B cell (primary cell): ENCODE measurements around the gene TTPAL. TPM values are rescaled to one million over a fixed set of nuclear protein-coding genes. Genes with fewer than 3 reads are reported as not detected.

Experiments
- ATAC-seq: fragments of 200-7000 bp; cut with Tn5 transposase; one replicate; pipeline ENCODE4 v1.10.0; 2021; ENCODE audit warnings: low read depth, mild to moderate bottlenecking, moderate number of reproducible peaks, moderate library complexity
- CTCF ChIA-PET: fragments of 350-600 bp; sonication (Branson Sonifier 250); formaldehyde crosslinking; loops from one replicate; lab custom pipeline; 2021; ENCODE audit warnings: antibody characterized with exemption, inconsistent platforms; lab: Charles Lee
- POLR2A ChIA-PET: fragments of 350-600 bp; sonication (Branson Sonifier 250); formaldehyde crosslinking; loops from one replicate; lab custom pipeline; 2021; ENCODE audit warnings: antibody characterized with exemption; lab: Charles Lee
- DNase-seq: peaks from one replicate; pipeline ENCODE4 v3.0.0; 2013
- H2AFZ ChIP-seq: 2 replicates; pipeline ENCODE4 v1.6.1; 2012; ENCODE audit warnings: mild to moderate bottlenecking, low read depth, low read length; ENCODE audit not compliant: insufficient read depth, poor library complexity, severe bottlenecking
- H3K27ac ChIP-seq, 2 donors: 1 replicate in 1 of 2; 2 replicates in 1 of 2; pipeline ENCODE4 v1.5.1; 2012 to 2013; ENCODE audit warnings: low read length in 2 of 2, mild to moderate bottlenecking in 2 of 2, moderate library complexity in 1 of 2
- H3K27me3 ChIP-seq, 4 experiments: fragments of 200-600 bp in 1 of 4; sonication (generic) in 1 of 4; replicated peaks in 1 of 4; 1 replicate in 2 of 4; 2 replicates in 2 of 4; pipeline versions ENCODE4 v1.6.1 to v1.7.0; 2013 to 2016; ENCODE audit warnings: low read length in 3 of 4, mild to moderate bottlenecking in 2 of 4, mixed read lengths in 1 of 4, moderate library complexity in 1 of 4; ENCODE audit not compliant: insufficient read depth in 4 of 4, control insufficient read depth in 3 of 4; ENCODE audit errors: control extremely low read depth in 1 of 4
- H3K36me3 ChIP-seq, 2 experiments: replicated peaks in 1 of 2; 1 replicate in 1 of 2; 2 replicates in 1 of 2; pipeline versions ENCODE4 v1.6.1 to v1.7.1; 2013; ENCODE audit warnings: low read length in 1 of 2; ENCODE audit not compliant: insufficient read depth in 2 of 2, control insufficient read depth in 1 of 2; ENCODE audit errors: control extremely low read depth in 1 of 2, extremely low read depth in 1 of 2
- H3K4me1 ChIP-seq, 2 donors: fragments of 200-600 bp in 1 of 2; sonication (generic) in 1 of 2; 1 replicate in 1 of 2; 2 replicates in 1 of 2; pipeline versions ENCODE4 v1.5.1 to v1.6.1; 2013 to 2017; ENCODE audit warnings: low read length in 2 of 2; ENCODE audit not compliant: control insufficient read depth in 2 of 2, insufficient read depth in 2 of 2
- H3K4me2 ChIP-seq: replicated peaks from 2 replicates; pipeline ENCODE3; 2012; ENCODE audit warnings: mild to moderate bottlenecking, low read depth, low read length; ENCODE audit not compliant: poor library complexity, severe bottlenecking
- H3K4me3 ChIP-seq, 5 experiments: fragments of 200-600 bp in 1 of 5; sonication (generic) in 1 of 5; 1 replicate in 3 of 5; 2 replicates in 2 of 5; pipeline versions ENCODE4 v1.5.1 to v1.7.0; 2011 to 2016; ENCODE audit warnings: low read length in 4 of 5, mild to moderate bottlenecking in 4 of 5, low read depth in 2 of 5, control low read depth in 1 of 5, moderate library complexity in 1 of 5; ENCODE audit not compliant: insufficient read depth in 1 of 5; ENCODE audit errors: control extremely low read depth in 1 of 5, extremely low read depth in 1 of 5
- H3K79me2 ChIP-seq: fragments of 200-600 bp; sonication (generic); one replicate; pipeline ENCODE4 v1.6.0; 2016; ENCODE audit warnings: low read length; ENCODE audit not compliant: control insufficient read depth, insufficient read depth
- H3K9ac ChIP-seq: fragments of 200-600 bp; sonication (generic); 2 replicates; pipeline ENCODE4 v1.6.1; 2017; ENCODE audit warnings: mild to moderate bottlenecking, low read length, moderate library complexity
- H3K9me3 ChIP-seq, 3 donors: one replicate each; pipeline versions ENCODE4 v1.6.1 to v1.7.1; 2013; ENCODE audit warnings: low read length in 2 of 3; ENCODE audit not compliant: control insufficient read depth in 2 of 3, insufficient read depth in 1 of 3; ENCODE audit errors: control extremely low read depth in 1 of 3
- H4K20me1 ChIP-seq: 2 replicates; pipeline ENCODE4 v1.6.0; 2012; ENCODE audit warnings: mild to moderate bottlenecking, low read length; ENCODE audit not compliant: insufficient read depth, control insufficient read depth, poor library complexity, severe bottlenecking
- H3K27ac Mint-ChIP-seq: one replicate; pipeline ENCODE4 v1.8.0; 2021; ENCODE audit warnings: mixed read lengths
- H3K27me3 Mint-ChIP-seq: one replicate; pipeline ENCODE4 v1.8.0; 2021; ENCODE audit warnings: mixed read lengths
- H3K4me1 Mint-ChIP-seq: one replicate; pipeline ENCODE4 v1.8.0; 2021; ENCODE audit warnings: mixed read lengths
- H3K4me3 Mint-ChIP-seq: one replicate; pipeline ENCODE4 v1.8.0; 2021; ENCODE audit warnings: mixed read lengths
- H3K9me3 Mint-ChIP-seq: one replicate; pipeline ENCODE4 v1.8.0; 2022; ENCODE audit warnings: mixed read lengths; ENCODE audit not compliant: insufficient read depth
- EZH2 ChIP-seq: IDR thresholded peaks from 2 replicates; pipeline ENCODE4 v1.6.1; 2012; ENCODE audit warnings: borderline replicate concordance, low read depth, mild to moderate bottlenecking, moderate library complexity, low read length; ENCODE audit not compliant: insufficient read depth, poor library complexity, severe bottlenecking
- WGBS: methylation state at CpG from one replicate; pipeline ENCODE4 v1.1.5; 2013; ENCODE audit warnings: missing lambda C conversion rate; ENCODE audit not compliant: insufficient coverage; 5-methylcytosine and 5-hydroxymethylcytosine counted together
- intact Hi-C: fragments of 100-400 bp; cut with micrococcal nuclease; formaldehyde crosslinking; loops from one replicate; pipeline ENCODE4 v1.10.0; 2022
- polyA plus RNA-seq: library from polyadenylated mRNA; depleted of rRNA; stranded (reverse); fragments of >200 nt; gene quantifications from 2 replicates; pipeline ENCODE4 v1.2.3, GENCODE V29; 2012
- total RNA-seq, 2 donors: library from RNA; stranded (reverse); fragments of 120-200 nt in 1 of 2; gene quantifications; 1 replicate in 1 of 2; 2 replicates in 1 of 2; pipeline versions ENCODE4 v1.2.3 to v1.2.4, GENCODE V29; 2013 to 2022
- TF ChIP-seq, protein P1 (sequence below): fragments of 200-600 bp; IDR thresholded peaks from one replicate; pipeline ENCODE4 v1.8.0; 2022; ENCODE audit warnings: antibody characterized with exemption, mild to moderate bottlenecking

TTPAL gene
- total and polyA plus RNA-seq, 2 donors (not counting 1 experiment from before 2014, with no cell fraction given): 4.0 to 26.8 TPM

GRCh38 chr20:44461142-44461802 is 14.4 kb upstream of the TTPAL start:
- no peak overlapping the region for H3K4me3 Mint-ChIP-seq
- no peak overlapping the region for H2AFZ ChIP-seq
- ATAC-seq: no peak

GRCh38 chr20:44461803-44462174 is 13.9 kb upstream of the TTPAL start:
- intact Hi-C loops: loop anchor here (5.0 kb wide), 1 partner anchor 244 kb away; no protein-coding TSS in a partner anchor
- ChIA-PET CTCF (interaction anchor here (0.6 to 2.3 kb wide), 3 partner anchors 73 to 245 kb away, joined by 3 to 12 read pairs (median 3); no protein-coding TSS in a partner anchor), POLR2A (no interaction called here)
- Mint-ChIP-seq H3K9me3 (no peaks in the 10 kb centered on the region), H3K4me3 (no peak overlapping the region), H3K27me3 (peaks cover 5% of the 10 kb centered on the region), H3K4me1 (no peaks in the 10 kb centered on the region), H3K27ac (no peak overlapping the region)
- no peaks in the 10 kb centered on the region for H4K20me1 ChIP-seq
- no peak overlapping the region for H3K4me3 ChIP-seq
- H3K79me2 ChIP-seq: no peaks in the 10 kb centered on the region
- no peak overlapping the region for H3K9ac ChIP-seq
- DNase-seq: no peak
- H3K9me3 ChIP-seq: no peaks in the 10 kb centered on the region
- no peaks in the 10 kb centered on the region for H3K27me3 ChIP-seq
- H3K4me2 ChIP-seq: no peak overlapping the region
- H3K4me1 ChIP-seq: no peaks in the 10 kb centered on the region
- no peak for ATAC-seq
- 87% methylated on average over 3 of the region's 5 CpGs for WGBS
- TF ChIP-seq, protein P1, sequence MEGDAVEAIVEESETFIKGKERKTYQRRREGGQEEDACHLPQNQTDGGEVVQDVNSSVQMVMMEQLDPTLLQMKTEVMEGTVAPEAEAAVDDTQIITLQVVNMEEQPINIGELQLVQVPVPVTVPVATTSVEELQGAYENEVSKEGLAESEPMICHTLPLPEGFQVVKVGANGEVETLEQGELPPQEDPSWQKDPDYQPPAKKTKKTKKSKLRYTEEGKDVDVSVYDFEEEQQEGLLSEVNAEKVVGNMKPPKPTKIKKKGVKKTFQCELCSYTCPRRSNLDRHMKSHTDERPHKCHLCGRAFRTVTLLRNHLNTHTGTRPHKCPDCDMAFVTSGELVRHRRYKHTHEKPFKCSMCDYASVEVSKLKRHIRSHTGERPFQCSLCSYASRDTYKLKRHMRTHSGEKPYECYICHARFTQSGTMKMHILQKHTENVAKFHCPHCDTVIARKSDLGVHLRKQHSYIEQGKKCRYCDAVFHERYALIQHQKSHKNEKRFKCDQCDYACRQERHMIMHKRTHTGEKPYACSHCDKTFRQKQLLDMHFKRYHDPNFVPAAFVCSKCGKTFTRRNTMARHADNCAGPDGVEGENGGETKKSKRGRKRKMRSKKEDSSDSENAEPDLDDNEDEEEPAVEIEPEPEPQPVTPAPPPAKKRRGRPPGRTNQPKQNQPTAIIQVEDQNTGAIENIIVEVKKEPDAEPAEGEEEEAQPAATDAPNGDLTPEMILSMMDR: no peak
- TF ChIP-seq EZH2: no peak
- H3K27ac ChIP-seq: no peak overlapping the region
- H3K36me3 ChIP-seq: no peaks in the 10 kb centered on the region
- no peak overlapping the region for H2AFZ ChIP-seq

More at GRCh38 chr20:44461142-44461802, 14.4 kb upstream of the TTPAL start:
- no peak for DNase-seq
- TF ChIP-seq EZH2: no peak
- TF ChIP-seq, protein P1: no peak
- H3K9ac ChIP-seq: no peak overlapping the region
- H3K79me2 ChIP-seq: no peaks in the 10 kb centered on the region
- ChIA-PET POLR2A (no interaction called here), CTCF (interaction anchor here (0.6 to 2.3 kb wide), 3 partner anchors 72 to 245 kb away, joined by 3 to 12 read pairs (median 3); no protein-coding TSS in a partner anchor)
- H3K27me3 ChIP-seq: no peaks in the 10 kb centered on the region
- H3K9me3 ChIP-seq: no peaks in the 10 kb centered on the region
- intact Hi-C loops: loop anchor here (5.0 kb wide), 1 partner anchor 244 kb away; no protein-coding TSS in a partner anchor
- no peaks in the 10 kb centered on the region for H3K4me1 Mint-ChIP-seq
- H3K27ac Mint-ChIP-seq: no peak overlapping the region
- 88% methylated on average over 1 of the region's 6 CpGs for WGBS
- H3K4me3 ChIP-seq: no peak overlapping the region
- H3K36me3 ChIP-seq: no peaks in the 10 kb centered on the region
- no peaks in the 10 kb centered on the region for H4K20me1 ChIP-seq
- no peak overlapping the region for H3K4me2 ChIP-seq
- no peaks in the 10 kb centered on the region for H3K9me3 Mint-ChIP-seq
- no peaks in the 10 kb centered on the region for H3K27me3 Mint-ChIP-seq
- H3K4me1 ChIP-seq: no peaks in the 10 kb centered on the region
- no peak overlapping the region for H3K27ac ChIP-seq
